Endothelial cell of umbilical vein (primary cell): Measurements from ENCODE around the gene NUDT17. TPM values are rescaled to one million over a fixed set of nuclear protein-coding genes. Genes with fewer than 3 reads are reported as not detected.
A peak's percentile ranks its signal among the peaks of the same experiment; 100 is the strongest.

Experiments used
- BruUV-seq: library from RNA; stranded (reverse); fragments of 400-500 nt; replicated peaks from 2 replicates; lab custom pipeline; 2021; lab: Mats Ljungman, UMichigan
- CTCF ChIA-PET: fragments of 300-600, 350-600 bp; sonication (Branson Sonifier 250); formaldehyde crosslinking; loops from one replicate; lab custom pipeline; 2021; ENCODE audit warnings: antibody characterized with exemption, inconsistent platforms; lab: Charles Lee
- POLR2A ChIA-PET: fragments of 300-600, 350-600 bp; sonication (Branson Sonifier 250); formaldehyde crosslinking; loops from one replicate; lab custom pipeline; 2021; ENCODE audit warnings: antibody characterized with exemption, inconsistent platforms; lab: Charles Lee
- DNase-seq: peaks from one replicate; pipeline ENCODE4 v3.0.0-alpha.2; 2011; ENCODE audit warnings: low read depth, low spot score
- FAIRE-seq: peaks from 2 replicates; lab custom pipeline; 2011; peaks lifted over from hg19 to GRCh38; lab: Jason Lieb, UNC
- H2AFZ ChIP-seq: 2 replicates; pipeline ENCODE4 v1.6.0; 2012; ENCODE audit warnings: low read depth, low read length, control low read depth, inconsistent platforms
- H3K27ac ChIP-seq: 2 replicates; pipeline ENCODE4 v1.5.1; 2011; ENCODE audit warnings: low read depth, mild to moderate bottlenecking, control low read depth, low read length, moderate library complexity; ENCODE audit not compliant: insufficient read depth
- H3K27me3 ChIP-seq, 2 experiments: 2 replicates each; pipeline versions ENCODE4 v1.6.0 to v1.6.1; 2011; ENCODE audit warnings: low read length in 2 of 2, mixed read lengths in 1 of 2; ENCODE audit not compliant: control insufficient read depth in 2 of 2, insufficient read depth in 2 of 2
- H3K36me3 ChIP-seq, 2 experiments: 2 replicates in 1 of 2; 3 replicates in 1 of 2; pipeline ENCODE4 v1.5.1; 2011; ENCODE audit warnings: low read length in 2 of 2, mild to moderate bottlenecking in 1 of 2, moderate library complexity in 1 of 2; ENCODE audit not compliant: control insufficient read depth in 2 of 2, insufficient read depth in 2 of 2; ENCODE audit errors: extremely low read depth in 1 of 2
- H3K4me1 ChIP-seq: 3 replicates; pipeline ENCODE4 v1.5.1; 2011; ENCODE audit warnings: mild to moderate bottlenecking, low read length; ENCODE audit not compliant: control insufficient read depth, insufficient read depth; ENCODE audit errors: extremely low read depth
- H3K4me2 ChIP-seq: 2 replicates; pipeline ENCODE4 v1.6.1; 2011; ENCODE audit warnings: low read length, control low read depth, mixed read lengths; ENCODE audit not compliant: insufficient read depth
- H3K4me3 ChIP-seq, 3 experiments: fragments of 200-600 bp in 1 of 3; sonication (generic), shearing (Covaris generic) in 1 of 3; replicated peaks in 1 of 3; 2 replicates each; pipeline ENCODE4 v1.5.1; 2011 to 2016; ENCODE audit warnings: control low read depth in 3 of 3, low read length in 3 of 3, mild to moderate bottlenecking in 2 of 3, inconsistent platforms in 1 of 3, low read depth in 1 of 3, moderate library complexity in 1 of 3; ENCODE audit not compliant: insufficient read depth in 1 of 3
- H3K79me2 ChIP-seq: 2 replicates; pipeline ENCODE4 v1.6.0; 2012; ENCODE audit warnings: low read length, inconsistent platforms; ENCODE audit not compliant: control insufficient read depth, insufficient read depth
- H3K9ac ChIP-seq: replicated peaks from 2 replicates; pipeline ENCODE3; 2011; ENCODE audit warnings: low read length, control low read depth; ENCODE audit not compliant: insufficient read depth; ENCODE audit errors: extremely low read depth
- H3K9me1 ChIP-seq: replicated peaks from 3 replicates; pipeline ENCODE4 v1.6.0; 2011; ENCODE audit warnings: mild to moderate bottlenecking, low read length; ENCODE audit not compliant: control insufficient read depth, insufficient read depth; ENCODE audit errors: extremely low read depth
- H3K9me3 ChIP-seq: replicated peaks from 2 replicates; pipeline ENCODE4 v1.5.1; 2012; ENCODE audit warnings: low read length, inconsistent platforms; ENCODE audit not compliant: control insufficient read depth, insufficient read depth
- H4K20me1 ChIP-seq: replicated peaks from 2 replicates; pipeline ENCODE3; 2011; ENCODE audit warnings: mild to moderate bottlenecking, low read length; ENCODE audit not compliant: control insufficient read depth, insufficient read depth; ENCODE audit errors: extremely low read depth
- EZH2 ChIP-seq: IDR thresholded peaks from 2 replicates; pipeline ENCODE4 v1.6.1; 2012; ENCODE audit warnings: borderline replicate concordance, low read depth, mild to moderate bottlenecking, moderate library complexity, low read length, inconsistent platforms; ENCODE audit not compliant: severe bottlenecking
- FOS ChIP-seq: IDR thresholded peaks from 2 replicates; pipeline ENCODE4 v1.6.1; 2011; ENCODE audit warnings: mild to moderate bottlenecking, low read length, moderate library complexity, borderline replicate concordance; ENCODE audit not compliant: insufficient read depth
- GATA2 ChIP-seq: IDR thresholded peaks from 2 replicates; pipeline ENCODE4 v1.7.0; 2011; ENCODE audit warnings: low read depth, mild to moderate bottlenecking, moderate library complexity, mixed read lengths, low read length; ENCODE audit not compliant: insufficient read length, insufficient read depth
- JUN ChIP-seq: IDR thresholded peaks from 2 replicates; pipeline ENCODE4 v1.6.1; 2011; ENCODE audit warnings: borderline replicate concordance, low read depth; ENCODE audit not compliant: insufficient read length, insufficient read depth
- MYC ChIP-seq: IDR thresholded peaks from one replicate; pipeline ENCODE4 v1.6.1; 2011; ENCODE audit warnings: mild to moderate bottlenecking, low read depth, low read length
- POLR2A ChIP-seq: IDR thresholded peaks from 2 replicates; pipeline ENCODE4 v1.6.1; 2012; ENCODE audit warnings: low read depth, mild to moderate bottlenecking, control low read depth, low read length
- POLR2AphosphoS5 ChIP-seq: IDR thresholded peaks from 2 replicates; pipeline ENCODE4 v1.6.1; 2012; ENCODE audit warnings: low read depth, mild to moderate bottlenecking, control low read depth, low read length, moderate library complexity; ENCODE audit not compliant: insufficient read depth
- dilution Hi-C: fragments of 300-500 bp; cut with MboI; formaldehyde crosslinking; loops from one replicate; pipeline ENCODE4 v1.15.0; 2019; ENCODE audit warnings: low sequenced_read_pairs; ENCODE audit not compliant: extremely low pct_ligation_motif_present
- intact Hi-C: fragments of 100-400 bp; cut with micrococcal nuclease; formaldehyde crosslinking; loops from one replicate; pipeline ENCODE4 v1.10.0; 2022
- polyA plus RNA-seq, 4 experiments: library from polyadenylated mRNA; depleted of rRNA in 3 of 4; stranded (reverse) in 3 of 4; unstranded in 1 of 4; fragments of >200 nt; gene quantifications; 2 replicates each; pipeline versions ENCODE4 v1.2.1 to v1.2.3, GENCODE V29; 2011 to 2012; ENCODE audit warnings: missing spikeins in 1 of 4
- total RNA-seq: library from RNA; stranded (reverse); gene quantifications from 2 replicates; pipeline ENCODE4 v1.2.3, GENCODE V29; 2021
- TF ChIP-seq, protein P1 (sequence below): IDR thresholded peaks from 2 replicates; pipeline ENCODE4 v1.6.1; 2011; ENCODE audit not compliant: insufficient read depth, insufficient read length
- TF ChIP-seq, protein P2 (sequence below), 2 donors: IDR thresholded peaks; 1 replicate in 1 of 2; 2 replicates in 1 of 2; pipeline ENCODE4 v1.5.1; 2011; ENCODE audit warnings: low read length in 2 of 2, mild to moderate bottlenecking in 2 of 2, moderate library complexity in 2 of 2, control low read depth in 1 of 2, inconsistent platforms in 1 of 2, low read depth in 1 of 2; ENCODE audit not compliant: insufficient read depth in 1 of 2; ENCODE audit errors: extremely low read depth in 1 of 2

Gene NUDT17
- total and polyA plus RNA-seq, 2 donors (not counting 3 experiments of a cell fraction or from before 2014, with no cell fraction given) = 3.6 to 9.0 TPM

DNA sequence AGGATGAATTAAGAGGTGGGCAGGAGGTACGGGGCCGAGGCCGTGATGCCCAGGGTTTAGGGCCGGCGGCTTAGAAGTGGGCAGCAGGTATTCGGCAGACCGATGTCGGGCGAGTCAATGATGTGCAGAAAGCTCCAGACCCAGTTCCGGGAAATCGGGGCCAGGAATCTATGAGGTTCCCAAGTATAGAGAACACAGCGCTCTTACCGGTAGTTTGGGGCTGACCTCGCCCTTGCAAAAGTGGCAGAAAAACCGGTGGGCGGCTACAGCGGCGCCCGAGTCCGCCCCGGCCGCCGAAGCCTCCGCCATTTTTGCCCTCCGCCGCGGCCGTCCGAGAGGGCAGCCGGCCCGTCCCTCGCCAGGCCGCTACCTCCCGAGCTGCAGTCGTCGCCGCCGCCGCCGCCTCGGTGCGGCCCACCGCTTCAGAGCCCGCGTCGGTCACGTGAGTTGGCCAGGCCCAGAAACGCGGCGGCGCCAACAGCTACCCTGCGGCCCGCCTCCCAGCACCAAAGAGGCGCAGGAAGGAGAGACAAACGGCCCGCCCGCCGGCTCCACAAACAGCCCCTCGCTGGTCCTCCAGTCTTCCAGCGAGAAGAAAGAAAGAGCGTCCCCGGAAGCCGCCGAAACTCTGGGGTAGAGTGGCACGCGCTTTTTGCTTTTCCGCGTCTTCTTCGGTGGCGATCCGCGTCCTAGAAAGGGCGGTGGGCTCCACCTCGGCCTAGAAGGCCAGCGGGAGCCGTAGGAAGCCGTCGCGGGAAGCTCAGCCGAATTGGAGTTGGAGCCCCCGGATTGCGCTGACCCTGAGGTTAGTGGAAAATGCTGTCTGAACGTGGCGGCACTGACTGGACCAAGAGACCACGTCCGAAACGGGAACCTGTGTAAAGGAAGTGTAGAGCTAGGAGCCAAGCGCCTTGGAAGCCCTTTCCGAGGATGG, 21.6 kb upstream of the NUDT17 start, which contains the start of the genes POLR3C and RNF115:
POLR3C (plus strand) TSS at position 636 of the 934 bp plus-strand sequence. CDS start 1,577 bp downstream, outside the sequence.
RNF115 (minus strand) TSS at position 531 of the 934 bp plus-strand sequence; CDS start at position 309, 222 bp downstream.
- Histone ChIP-seq H3K4me3 (peak within 1 kb of the TSS; percentile 47 to 95 (median 86)), H3K36me3 (peaks cover 14 to 21% of the 10 kb centered on the region in 2 experiments), H3K27me3 (no peaks in the 10 kb centered on the region), H3K79me2 (peaks cover 30% of the 10 kb centered on the region), H3K4me1 (peaks cover 13% of the 10 kb centered on the region), H3K9me3 (no peaks in the 10 kb centered on the region), H4K20me1 (no peaks in the 10 kb centered on the region), H3K9me1 (no peaks in the 10 kb centered on the region), H3K27ac (peak within 1 kb of the TSS; percentile 69), H3K4me2 (peak within 1 kb of the TSS; percentile 71), H2AFZ (peak within 1 kb of the TSS; percentile 62), H3K9ac (peak within 1 kb of the TSS; percentile 89)
- FAIRE-seq (peak; percentile 71), DNase-seq (peak; percentile 90)
- BruUV-seq = TSS peak; percentile 52
- no peak for TF ChIP-seq FOS
- no peak for TF ChIP-seq MYC
- peak; percentile 14 for TF ChIP-seq POLR2A
- no peak for TF ChIP-seq GATA2
- TF ChIP-seq JUN = no peak
- TF ChIP-seq POLR2AphosphoS5 = peak; percentile 80
- TF ChIP-seq, protein P1, sequence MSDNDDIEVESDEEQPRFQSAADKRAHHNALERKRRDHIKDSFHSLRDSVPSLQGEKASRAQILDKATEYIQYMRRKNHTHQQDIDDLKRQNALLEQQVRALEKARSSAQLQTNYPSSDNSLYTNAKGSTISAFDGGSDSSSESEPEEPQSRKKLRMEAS = peak; percentile 37
- TF ChIP-seq EZH2 = no peak
- TF ChIP-seq, protein P2, sequence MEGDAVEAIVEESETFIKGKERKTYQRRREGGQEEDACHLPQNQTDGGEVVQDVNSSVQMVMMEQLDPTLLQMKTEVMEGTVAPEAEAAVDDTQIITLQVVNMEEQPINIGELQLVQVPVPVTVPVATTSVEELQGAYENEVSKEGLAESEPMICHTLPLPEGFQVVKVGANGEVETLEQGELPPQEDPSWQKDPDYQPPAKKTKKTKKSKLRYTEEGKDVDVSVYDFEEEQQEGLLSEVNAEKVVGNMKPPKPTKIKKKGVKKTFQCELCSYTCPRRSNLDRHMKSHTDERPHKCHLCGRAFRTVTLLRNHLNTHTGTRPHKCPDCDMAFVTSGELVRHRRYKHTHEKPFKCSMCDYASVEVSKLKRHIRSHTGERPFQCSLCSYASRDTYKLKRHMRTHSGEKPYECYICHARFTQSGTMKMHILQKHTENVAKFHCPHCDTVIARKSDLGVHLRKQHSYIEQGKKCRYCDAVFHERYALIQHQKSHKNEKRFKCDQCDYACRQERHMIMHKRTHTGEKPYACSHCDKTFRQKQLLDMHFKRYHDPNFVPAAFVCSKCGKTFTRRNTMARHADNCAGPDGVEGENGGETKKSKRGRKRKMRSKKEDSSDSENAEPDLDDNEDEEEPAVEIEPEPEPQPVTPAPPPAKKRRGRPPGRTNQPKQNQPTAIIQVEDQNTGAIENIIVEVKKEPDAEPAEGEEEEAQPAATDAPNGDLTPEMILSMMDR (IDR thresholded peaks at IDR 0.05; ENCODE audit: extremely low read depth in 1 of 2, insufficient read depth in 1 of 2, low read depth in 1 of 2, low read length in 2 of 2) = no peak
- intact Hi-C loops = loop anchor here (1.0 to 10.0 kb wide), 3 partner anchors 39 to 103 kb away; no protein-coding TSS in a partner anchor
- ChIA-PET CTCF (interaction anchor here (0.9 to 6.2 kb wide), 4 partner anchors 19 to 102 kb away, joined by 3 to 69 read pairs (median 11); partner anchors contain the start of gene NUDT17), POLR2A (interaction anchor here (0.7 to 1.6 kb wide), 4 partner anchors 35 to 103 kb away, joined by 3 to 5 read pairs (median 4); partner anchors contain the start of gene RBM8A)
- dilution Hi-C loops = no loop called here
